ENCODE results near the gene ZNF439. TPM values are rescaled to one million over a fixed set of nuclear protein-coding genes. Genes with fewer than 3 reads are reported as not detected.
"Not testable (repeated sequence)": the region's sequence is repeated elsewhere in the genome, so short reads cannot be mapped to it uniquely, and the experiment has no call there.

Gene ZNF439
- total RNA-seq, 4 donors from 2014 or later: 13.8 to 22.9 (median 18.6) TPM

DNA sequence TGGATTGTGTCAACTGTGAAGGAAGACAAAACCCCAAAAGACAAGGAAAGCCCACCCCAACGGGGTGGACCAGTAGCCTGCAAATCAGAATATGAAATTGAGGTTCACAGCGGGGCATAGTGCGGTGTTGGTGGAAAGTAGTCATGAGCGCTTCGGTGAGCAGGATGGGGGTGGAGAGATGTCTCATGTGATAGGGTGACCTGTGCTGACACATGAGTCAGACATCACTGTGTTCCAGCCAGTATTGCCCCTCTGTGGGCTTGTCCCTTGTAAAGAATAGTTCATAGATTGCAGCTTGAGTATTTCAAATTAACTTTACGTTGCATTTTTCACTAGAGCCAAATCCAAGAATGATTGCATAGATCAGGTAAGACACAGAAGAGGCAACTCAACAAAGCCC lies 46.3 kb downstream of the ZNF439 start:
- no peaks in the 10 kb centered on the region for H3K36me3 ChIP-seq
- TF ChIP-seq, protein P1, sequence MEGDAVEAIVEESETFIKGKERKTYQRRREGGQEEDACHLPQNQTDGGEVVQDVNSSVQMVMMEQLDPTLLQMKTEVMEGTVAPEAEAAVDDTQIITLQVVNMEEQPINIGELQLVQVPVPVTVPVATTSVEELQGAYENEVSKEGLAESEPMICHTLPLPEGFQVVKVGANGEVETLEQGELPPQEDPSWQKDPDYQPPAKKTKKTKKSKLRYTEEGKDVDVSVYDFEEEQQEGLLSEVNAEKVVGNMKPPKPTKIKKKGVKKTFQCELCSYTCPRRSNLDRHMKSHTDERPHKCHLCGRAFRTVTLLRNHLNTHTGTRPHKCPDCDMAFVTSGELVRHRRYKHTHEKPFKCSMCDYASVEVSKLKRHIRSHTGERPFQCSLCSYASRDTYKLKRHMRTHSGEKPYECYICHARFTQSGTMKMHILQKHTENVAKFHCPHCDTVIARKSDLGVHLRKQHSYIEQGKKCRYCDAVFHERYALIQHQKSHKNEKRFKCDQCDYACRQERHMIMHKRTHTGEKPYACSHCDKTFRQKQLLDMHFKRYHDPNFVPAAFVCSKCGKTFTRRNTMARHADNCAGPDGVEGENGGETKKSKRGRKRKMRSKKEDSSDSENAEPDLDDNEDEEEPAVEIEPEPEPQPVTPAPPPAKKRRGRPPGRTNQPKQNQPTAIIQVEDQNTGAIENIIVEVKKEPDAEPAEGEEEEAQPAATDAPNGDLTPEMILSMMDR (IDR thresholded peaks at IDR 0.05): no peak
- TF ChIP-seq POLR2A (IDR thresholded peaks at IDR 0.05): no peak
- H3K9me3 ChIP-seq: no peaks in the 10 kb centered on the region
- H3K27ac ChIP-seq: no peak overlapping the region
- no peak for DNase-seq
- H3K4me1 ChIP-seq: no peaks in the 10 kb centered on the region
- intact Hi-C loops (cut with DNase I): no loop called here
- no peaks in the 10 kb centered on the region for H3K27me3 ChIP-seq
- no peak overlapping the region for H3K4me3 ChIP-seq (replicated peaks in 1 of 3)
- WGBS, 2 donors: 94 to 95% methylated on average over 6 of the region's 6 CpGs

DNA sequence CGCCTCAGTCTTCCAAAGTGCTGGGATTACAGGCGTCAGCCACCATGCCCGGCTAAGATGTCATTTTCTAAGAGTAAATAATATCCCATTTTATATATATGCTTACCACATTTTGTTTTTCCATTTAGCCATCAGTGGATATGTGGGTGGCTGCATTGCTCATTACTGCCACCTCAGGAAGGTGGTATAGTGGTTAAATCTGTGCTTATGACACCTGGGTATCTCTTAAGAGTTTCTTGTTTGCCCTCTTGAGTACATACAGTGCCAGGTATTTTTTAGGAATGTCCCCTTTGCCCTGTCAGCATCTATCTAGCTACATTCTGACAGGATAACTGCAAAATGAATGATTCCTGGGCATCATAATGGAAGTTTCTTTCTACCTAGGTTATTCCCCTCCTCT lies 53.7 kb downstream of the ZNF439 start:
- Histone ChIP-seq H3K36me3 (peaks cover 20 to 22% of the 10 kb centered on the region in 2 donors), H3K4me3 (replicated peaks in 1 of 3) (no peak overlapping the region), H3K4me1 (no peaks in the 10 kb centered on the region), H3K27ac (no peak overlapping the region), H3K27me3 (no peaks in the 10 kb centered on the region), H3K9me3 (peaks cover 11% of the 10 kb centered on the region)
- intact Hi-C loops (cut with DNase I): no loop called here
- 94 to 98% methylated on average over 3 of the region's 3 CpGs for WGBS, 2 donors
- DNase-seq: no peak
- no peak for TF ChIP-seq POLR2A (IDR thresholded peaks at IDR 0.05)
- TF ChIP-seq, protein P1 (IDR thresholded peaks at IDR 0.05): no peak

- no peak overlapping the region for H3K4me3 ChIP-seq (replicated peaks in 1 of 3)
- no peaks in the 10 kb centered on the region for H3K4me1 ChIP-seq
- no peaks in the 10 kb centered on the region for H3K27me3 ChIP-seq
- H3K36me3 ChIP-seq: peaks cover 20 to 22% of the 10 kb centered on the region in 2 donors
- WGBS, 2 donors: 94 to 96% methylated on average over 3 of the region's 3 CpGs
- H3K27ac ChIP-seq: no peak overlapping the region
- no peak for DNase-seq
- intact Hi-C loops (cut with DNase I): no loop called here
- peaks cover 11% of the 10 kb centered on the region for H3K9me3 ChIP-seq
- TF ChIP-seq POLR2A (IDR thresholded peaks at IDR 0.05): no peak
- TF ChIP-seq, protein P1 (IDR thresholded peaks at IDR 0.05): no peak
Observed at GRCh38 chr19:11905928-11906327, 57.4 kb downstream of the ZNF439 start.

GRCh38 chr19:11911937-11912336 lies 63.4 kb downstream of the ZNF439 start:
- not testable (repeated sequence) for H3K4me3 ChIP-seq (replicated peaks in 1 of 3); DNase-seq; H3K27me3 ChIP-seq; H3K9me3 ChIP-seq; H3K4me1 ChIP-seq; H3K27ac ChIP-seq; H3K36me3 ChIP-seq
- intact Hi-C loops (cut with DNase I): loop anchor here (10.0 kb wide), 1 partner anchor 163 kb away; no protein-coding TSS in a partner anchor
- WGBS, 2 donors: 96 to 100% methylated on average over 1 of the region's 1 CpG

DNA sequence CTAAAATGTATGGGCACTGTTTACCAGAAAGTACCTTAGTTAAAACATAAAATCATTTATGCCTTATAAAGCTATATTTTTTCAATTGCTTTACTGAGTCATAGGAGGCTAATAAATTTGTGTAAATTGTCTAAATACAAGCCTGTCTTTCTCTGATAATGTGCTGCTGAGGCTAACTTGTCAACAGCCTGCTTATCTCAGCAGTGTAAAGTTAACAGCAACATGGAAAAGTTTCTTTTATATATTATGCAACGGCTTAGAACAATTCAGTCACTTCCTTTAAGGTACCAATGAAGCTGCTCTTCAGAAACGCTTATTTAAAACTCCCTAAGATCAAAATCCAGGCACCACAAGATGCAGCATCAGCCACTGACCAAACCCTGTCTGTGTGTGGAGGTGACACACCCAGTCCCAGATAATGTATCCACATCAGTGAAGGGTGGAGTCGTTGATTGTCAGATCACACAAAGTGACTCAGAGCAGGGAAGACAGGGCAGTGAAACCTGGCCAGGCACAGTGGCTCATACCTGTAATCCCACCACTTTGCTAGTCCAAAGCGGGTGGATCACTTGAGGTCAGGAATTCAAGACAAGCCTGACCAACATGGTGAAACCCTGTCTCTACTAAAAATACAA lies 66.0 kb downstream of the ZNF439 start:
- H3K4me3 ChIP-seq (replicated peaks in 1 of 3); H3K27ac ChIP-seq; H3K9me3 ChIP-seq; DNase-seq; H3K36me3 ChIP-seq; H3K27me3 ChIP-seq; H3K4me1 ChIP-seq: not testable (repeated sequence)
- intact Hi-C loops (cut with DNase I): loop anchor here (10.0 kb wide), 1 partner anchor 160 kb away; no protein-coding TSS in a partner anchor
- WGBS, 2 donors: 95 to 96% methylated on average over 3 to 4 of the region's 4 CpGs

Other genes with a start within 250 kb of the ZNF439 start
- gene ZNF823, start 109.8 kb upstream of the ZNF439 start, total RNA-seq: 10 to 100 TPM in 1 of 4 donors, 1 to 10 TPM in 3; 7.4 to 11.7 (median 9.1) TPM
- 10 to 100 TPM; 17.8 to 56.4 (median 24.2) TPM for gene ZNF441, start 81.7 kb upstream of the ZNF439 start, total RNA-seq
- 1 to 10 TPM; 2.9 to 3.2 (median 3.1) TPM for gene ZNF491, start 50.2 kb upstream of the ZNF439 start, total RNA-seq
- gene ZNF440, start 34.5 kb upstream of the ZNF439 start, total RNA-seq: 10 to 100 TPM; 11.9 to 16.0 (median 13.8) TPM
- 10 to 100 TPM; 14.1 to 20.0 (median 16.7) TPM for gene ZNF69, start 39.1 kb downstream of the ZNF439 start, total RNA-seq
- 10 to 100 TPM; 10.9 to 23.1 (median 16.0) TPM for gene ZNF700, start 76.4 kb downstream of the ZNF439 start, total RNA-seq
- gene ZNF763, start 116.3 kb downstream of the ZNF439 start, total RNA-seq: 10 to 100 TPM in 2 of 4 donors, 1 to 10 TPM in 2; 7.4 to 14.4 (median 10.3) TPM
- gene ZNF433, start 187.0 kb downstream of the ZNF439 start, total RNA-seq: 10 to 100 TPM in 3 of 4 donors, 1 to 10 TPM in 1; 8.9 to 21.8 (median 12.6) TPM
- gene ZNF878, start 204.2 kb downstream of the ZNF439 start, total RNA-seq: under 1 TPM; 0.22 to 0.67 (median 0.33) TPM
- gene ZNF844, start 216.0 kb downstream of the ZNF439 start, total RNA-seq: 10 to 100 TPM; 16.4 to 25.6 (median 21.0) TPM

Data from thyroid gland (tissue), 4 donors.